Lower leg skin (tissue), 4 donors: Measurements from ENCODE around the gene SIK1. TPM values are rescaled to one million over a fixed set of nuclear protein-coding genes. Genes with fewer than 3 reads are reported as not detected.
"Not testable (repeated sequence)": the region's sequence is repeated elsewhere in the genome, so short reads cannot be mapped to it uniquely, and the experiment has no call there.

Experiments used
- DNase-seq, 2 donors: peaks; one replicate each; pipeline ENCODE4 v3.0.0-alpha.2; 2019; ENCODE audit warnings: low spot score in 2 of 2
- H3K4me3 ChIP-seq: fragments of 200-600 bp; sonication (generic); 2 replicates; pipeline ENCODE4 v1.5.1; 2017; ENCODE audit warnings: mild to moderate bottlenecking, low read depth; ENCODE audit not compliant: poor library complexity, severe bottlenecking
- WGBS, 2 donors: methylation state at CpG; one replicate each; pipeline ENCODE4 v1.1.5; 2018; 5-methylcytosine and 5-hydroxymethylcytosine counted together
- intact Hi-C: fragments of 100-400 bp; cut with DNase I; formaldehyde crosslinking; loops from one replicate; pipeline ENCODE4 v1.15.0; 2023; ENCODE audit warnings: low total_unique reads
- total RNA-seq, 4 donors: library from RNA; depleted of rRNA; stranded (reverse); fragments of >200 nt; gene quantifications; one replicate each; pipeline ENCODE4 v1.1.0, GENCODE V29; 2016

Gene SIK1
- total RNA-seq, 4 donors from 2014 or later = 22.1 to 190 (median 83.6) TPM

DNA sequence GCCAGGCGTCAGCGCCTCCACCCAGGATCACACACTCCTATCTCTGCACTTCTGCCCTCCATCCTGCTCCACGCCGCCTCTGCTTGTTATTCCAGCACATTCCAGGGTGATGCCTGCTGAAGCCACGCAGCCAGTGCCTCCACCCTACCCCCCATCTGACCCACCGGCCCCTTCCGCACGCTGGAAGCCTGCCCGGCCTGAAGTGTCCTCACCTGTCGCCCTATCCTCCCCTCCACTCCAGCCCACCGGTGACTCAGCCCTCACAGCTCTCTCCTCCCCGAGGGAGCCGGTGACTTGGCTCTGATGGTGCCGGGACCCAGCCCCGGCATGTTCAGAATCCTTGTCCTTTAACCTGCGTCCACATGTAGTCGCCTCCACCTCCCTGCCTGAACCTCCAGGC is 24.9 kb upstream of the SIK1 start:
- H3K4me3 ChIP-seq, intact Hi-C loops, DNase-seq: not testable (repeated sequence)
- no CpG with 5 or more reads among the region's 17 CpGs for WGBS, 2 donors

- WGBS, 2 donors = no CpG with 5 or more reads among the region's 16 CpGs
- DNase-seq, H3K4me3 ChIP-seq, intact Hi-C loops: not testable (repeated sequence)
These were observed 23.4 kb upstream of the SIK1 start for GRCh38 chr21:43450287-43450686.

DNA sequence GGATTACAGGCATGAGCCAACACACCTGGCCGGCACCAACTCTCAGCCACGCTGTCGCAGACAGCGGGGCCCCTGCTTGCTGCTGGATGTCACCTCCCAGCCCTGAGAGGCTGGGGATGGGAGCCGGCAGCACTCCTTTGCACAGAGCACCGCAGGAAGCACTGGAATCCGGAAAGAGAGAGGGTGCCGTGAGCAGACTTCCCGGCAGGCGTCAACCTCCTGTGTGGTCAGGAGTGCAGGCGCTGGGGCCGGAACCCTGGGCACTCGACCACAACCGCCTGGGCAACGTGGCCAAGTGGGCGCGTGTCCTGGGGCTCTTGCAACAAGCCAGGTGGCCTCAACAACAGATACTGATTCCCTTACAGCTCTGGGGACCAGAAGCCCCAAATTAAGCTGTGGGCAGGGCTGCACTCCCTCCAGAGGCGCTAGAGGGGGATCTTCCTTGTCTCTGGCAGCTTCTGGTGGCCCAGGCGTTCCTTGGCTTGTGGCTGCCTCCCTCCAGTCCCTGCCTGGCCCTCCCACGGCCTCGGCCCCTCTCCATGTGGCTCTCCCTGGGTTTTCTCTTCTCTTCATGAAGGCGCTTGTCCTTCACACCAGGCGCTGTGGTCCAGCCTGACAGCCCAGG is 20.5 kb upstream of the SIK1 start:
- no CpG with 5 or more reads among the region's 23 CpGs for WGBS, 2 donors
- H3K4me3 ChIP-seq, DNase-seq, intact Hi-C loops: not testable (repeated sequence)

- H3K4me3 ChIP-seq, intact Hi-C loops, DNase-seq: not testable (repeated sequence)
- WGBS, 2 donors = no CpG with 5 or more reads among the region's 35 CpGs
These were observed 19.5 kb upstream of the SIK1 start for GRCh38 chr21:43446277-43446932.

DNA sequence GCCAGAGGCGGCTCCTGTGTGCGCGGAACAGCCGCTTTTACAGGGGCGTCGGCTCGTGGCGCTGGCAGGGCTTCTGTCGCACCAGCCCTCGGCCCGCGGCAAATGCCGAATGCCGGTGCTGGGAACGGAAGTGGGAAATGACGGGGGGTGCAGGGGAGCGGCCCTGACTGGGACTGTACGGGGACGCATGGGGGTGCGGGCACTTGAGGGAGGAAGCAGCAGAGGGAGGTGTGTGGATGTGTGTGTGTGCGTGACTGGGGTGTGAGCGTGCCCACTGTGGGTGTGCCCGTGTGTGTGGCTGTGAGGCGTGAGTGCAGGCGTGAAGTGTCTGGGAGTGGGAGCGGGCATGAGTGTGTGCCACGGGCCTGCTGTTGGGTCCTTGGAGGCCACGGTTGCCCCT is 17.6 kb upstream of the SIK1 start:
- WGBS, 2 donors = no CpG with 5 or more reads among the region's 28 CpGs
- intact Hi-C loops, H3K4me3 ChIP-seq, DNase-seq: not testable (repeated sequence)

GRCh38 chr21:43442571-43442970 is 15.6 kb upstream of the SIK1 start:
- DNase-seq, H3K4me3 ChIP-seq, intact Hi-C loops: not testable (repeated sequence)
- WGBS, 2 donors = no CpG with 5 or more reads among the region's 12 CpGs

GRCh38 chr21:43440835-43441727 is 14.2 kb upstream of the SIK1 start:
- intact Hi-C loops, H3K4me3 ChIP-seq, DNase-seq: not testable (repeated sequence)
- WGBS, 2 donors = no CpG with 5 or more reads among the region's 25 CpGs

GRCh38 chr21:43439316-43440075 is 12.6 kb upstream of the SIK1 start:
- 76% methylated on average over 5 of the region's 6 CpGs; no CpG with 5 or more reads in 1 of the 2 donors for WGBS, 2 donors
- H3K4me3 ChIP-seq, intact Hi-C loops, DNase-seq: not testable (repeated sequence)

- H3K4me3 ChIP-seq, intact Hi-C loops, DNase-seq: not testable (repeated sequence)
- WGBS, 2 donors = no CpG with 5 or more reads among the region's 9 CpGs
These were observed 9.3 kb upstream of the SIK1 start for GRCh38 chr21:43436272-43436671.

DNA sequence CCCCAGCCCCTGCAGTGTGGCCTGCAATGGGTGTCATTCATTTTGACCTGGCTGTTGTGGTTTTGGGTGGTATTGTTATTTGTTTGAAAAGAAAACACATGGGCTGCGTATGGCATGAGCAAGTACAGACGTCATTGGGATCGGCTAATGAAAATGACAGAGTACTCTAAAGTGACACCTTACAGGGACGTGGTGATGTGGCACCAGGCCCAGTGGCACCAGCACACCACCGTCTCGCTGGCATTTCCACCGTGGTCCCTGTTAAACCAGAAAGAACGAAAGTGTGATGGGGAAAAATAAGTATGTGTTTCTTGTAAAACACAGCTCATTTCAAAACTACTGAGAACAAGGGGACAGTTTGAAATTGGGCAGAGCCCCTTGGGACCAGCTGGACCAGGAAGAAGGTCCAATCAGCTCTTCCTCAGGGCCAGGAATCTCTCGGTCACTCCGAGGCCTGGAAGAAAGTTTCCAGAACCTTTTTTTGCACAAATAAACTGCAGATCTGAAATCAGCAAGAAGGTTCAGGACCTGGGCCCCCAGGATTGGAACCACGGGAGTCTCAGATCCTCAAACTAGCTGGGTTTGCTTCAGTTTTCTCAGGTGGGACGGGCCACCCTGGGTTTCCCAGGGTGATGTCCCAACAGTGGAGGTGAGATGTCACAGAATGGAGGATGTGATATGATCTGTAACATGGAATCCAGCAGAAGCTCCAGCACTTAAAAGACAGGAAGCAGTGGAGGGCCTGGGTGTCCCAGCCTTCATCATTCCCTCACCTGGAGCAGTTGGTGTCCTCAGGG is 6.6 kb upstream of the SIK1 start:
- H3K4me3 ChIP-seq, intact Hi-C loops, DNase-seq: not testable (repeated sequence)
- WGBS, 2 donors = no CpG with 5 or more reads among the region's 12 CpGs

DNA sequence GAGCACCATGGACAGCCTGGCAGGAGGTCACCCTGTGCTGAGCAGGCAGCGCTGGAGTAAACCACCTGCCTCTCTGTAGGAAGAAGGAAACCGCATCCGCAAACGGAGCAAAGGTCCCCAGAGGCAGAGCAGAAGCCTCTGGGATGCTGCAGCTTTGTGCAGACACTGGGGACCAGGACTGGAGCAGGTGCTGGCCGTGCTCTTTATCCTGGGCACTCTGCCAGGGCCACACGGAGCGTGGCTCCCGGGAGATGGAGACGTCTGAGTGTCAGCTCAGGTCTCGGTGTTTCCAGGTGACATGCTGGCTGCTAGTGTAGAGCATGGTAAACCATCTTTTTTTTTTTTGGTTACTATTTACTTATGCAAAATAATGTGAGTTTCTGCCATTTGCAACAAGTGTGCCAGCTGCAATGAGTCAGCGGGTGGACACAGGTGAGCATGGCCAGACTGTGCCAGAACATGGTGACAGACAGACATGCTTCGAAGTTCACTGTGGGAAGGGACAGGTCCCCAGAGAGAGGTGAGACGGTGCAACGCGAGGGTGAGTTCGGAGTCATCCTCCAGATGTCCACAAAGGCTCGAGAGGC is 4.0 kb upstream of the SIK1 start:
- intact Hi-C loops, H3K4me3 ChIP-seq, DNase-seq: not testable (repeated sequence)
- no CpG with 5 or more reads among the region's 17 CpGs for WGBS, 2 donors

- DNase-seq, intact Hi-C loops, H3K4me3 ChIP-seq: not testable (repeated sequence)
- WGBS, 2 donors = no CpG with 5 or more reads among the region's 6 CpGs
These were observed 2.0 kb upstream of the SIK1 start for GRCh38 chr21:43428964-43429363.

GRCh38 chr21:43427242-43427559 is 270 bp upstream of the SIK1 start:
- H3K4me3 ChIP-seq, intact Hi-C loops, DNase-seq: not testable (repeated sequence)
- WGBS, 2 donors = no CpG with 5 or more reads among the region's 53 CpGs
